Measurements from ENCODE around the gene TEX19.
"Not testable (repeated sequence)": the region's sequence is repeated elsewhere in the genome, so short reads cannot be mapped to it uniquely, and the experiment has no call there.

Gene TEX19

GRCh38 chr17:82378741-82379021 is 19.6 kb downstream of the TEX19 start:
- no peak for DNase-seq

- DNase-seq, result no peak
Observed at GRCh38 chr17:82380860-82381702, 22.0 kb downstream of the TEX19 start.

DNA sequence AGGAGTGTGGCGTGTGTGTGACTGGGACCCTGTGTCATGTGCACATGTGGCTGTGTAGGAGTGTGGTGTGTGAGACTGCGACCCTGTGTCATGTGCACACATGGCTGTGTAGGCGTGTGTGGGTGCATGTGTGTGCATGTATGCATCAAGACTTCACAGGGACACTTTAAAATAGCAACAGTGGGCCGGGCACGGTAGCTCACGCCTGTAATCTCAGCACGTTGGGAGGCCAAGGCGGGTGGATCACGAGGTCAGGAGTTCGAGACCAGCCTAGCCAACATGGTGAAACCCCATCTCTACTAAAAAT is 22.6 kb downstream of the TEX19 start:
- not testable (repeated sequence) for DNase-seq

GRCh38 chr17:82382220-82382932 is 23.3 kb downstream of the TEX19 start:
- not testable (repeated sequence) for DNase-seq

- no peak for DNase-seq
Observed at GRCh38 chr17:82382933-82383255, 23.8 kb downstream of the TEX19 start.

DNA sequence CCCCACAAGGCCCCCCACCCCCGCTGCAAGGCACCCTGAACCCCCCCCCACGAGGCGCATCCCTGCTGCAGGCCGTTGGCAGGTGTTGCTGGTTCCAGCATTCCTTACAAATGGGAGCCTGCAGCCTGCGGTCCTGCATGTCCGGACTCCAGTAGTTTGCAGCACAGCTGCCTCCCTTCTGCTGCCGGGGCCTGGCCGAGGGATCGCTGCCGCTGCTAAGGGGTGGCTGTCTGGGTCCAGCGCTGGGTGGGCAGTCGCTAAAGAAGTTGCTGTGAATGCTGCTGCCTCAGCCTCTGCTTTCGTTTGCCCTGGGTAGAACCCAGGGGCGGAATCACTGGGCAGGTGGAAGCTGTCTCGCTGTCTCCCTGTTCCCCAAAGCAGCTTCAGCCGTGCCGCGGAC is 24.4 kb downstream of the TEX19 start:
- DNase-seq, result no peak

DNA sequence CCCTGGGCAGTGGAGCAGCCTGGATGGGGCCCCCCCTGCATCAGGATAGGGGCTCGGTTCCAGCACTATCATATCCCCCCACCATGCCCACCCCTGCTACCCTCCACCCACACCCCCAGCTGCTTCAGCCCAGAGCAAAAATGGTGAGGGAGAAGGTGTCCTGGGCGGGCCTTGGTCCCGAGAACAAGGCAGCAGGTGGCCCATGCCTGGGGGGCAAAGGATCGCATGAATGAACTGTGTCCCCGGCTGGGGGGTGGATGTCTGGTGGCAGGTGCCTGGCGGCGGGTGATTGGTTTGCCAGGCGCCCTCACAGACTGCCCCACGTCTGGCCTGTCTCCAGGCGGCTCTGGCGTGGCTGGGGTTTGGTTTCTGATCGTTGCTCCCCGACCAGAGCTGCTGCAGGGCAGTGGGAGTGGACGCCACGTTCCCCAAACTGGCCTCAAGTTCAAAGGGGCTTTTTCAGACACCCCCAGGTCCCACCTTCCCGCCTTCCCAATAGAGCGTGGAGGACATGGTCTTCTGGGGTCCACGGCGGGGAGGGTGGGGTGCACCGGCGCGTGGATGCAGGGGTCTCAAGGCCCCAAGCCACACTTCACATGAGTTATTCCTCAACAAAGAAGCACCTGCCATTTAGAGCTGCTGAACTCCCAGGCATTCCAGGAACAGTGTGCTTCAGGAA is 25.1 kb downstream of the TEX19 start:
- no peak for DNase-seq

- no peak for DNase-seq
Observed at GRCh38 chr17:82384730-82385481, 25.9 kb downstream of the TEX19 start.

GRCh38 chr17:82385559-82386254 is 26.7 kb downstream of the TEX19 start:
- no peak for DNase-seq

DNA sequence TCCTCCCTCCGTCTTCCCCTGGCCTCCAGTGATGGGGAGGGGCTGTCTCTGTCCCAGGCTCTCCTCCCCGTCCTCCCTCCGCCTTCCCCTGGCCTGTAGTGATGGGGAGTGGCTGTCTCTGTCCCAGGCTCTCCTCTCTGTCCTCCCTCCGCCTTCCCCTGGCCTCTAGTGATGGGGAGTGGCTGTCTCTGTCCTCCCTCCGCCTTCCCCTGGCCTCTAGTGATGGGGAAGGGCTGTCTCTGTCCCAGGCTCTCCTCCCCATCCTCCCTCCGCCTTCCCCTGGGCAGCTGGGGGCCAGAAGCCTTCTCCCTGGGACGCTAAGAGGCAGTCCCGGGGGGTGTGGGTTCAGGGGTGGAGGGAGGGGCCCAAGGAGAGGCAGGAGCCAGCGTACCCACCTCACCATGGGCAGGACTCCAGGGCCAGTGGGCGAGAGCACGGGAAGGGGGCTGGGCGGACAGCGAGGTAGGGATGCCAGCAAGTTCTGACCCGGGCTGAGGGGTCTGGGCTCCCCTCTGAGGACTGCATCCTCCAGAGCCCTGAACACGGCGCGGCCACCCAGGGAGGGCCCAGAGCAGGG is 27.3 kb downstream of the TEX19 start:
- no peak for DNase-seq

GRCh38 chr17:82386881-82387704 is 28.0 kb downstream of the TEX19 start:
- no peak for DNase-seq

GRCh38 chr17:82387705-82388106 is 28.7 kb downstream of the TEX19 start:
- no peak for DNase-seq

DNA sequence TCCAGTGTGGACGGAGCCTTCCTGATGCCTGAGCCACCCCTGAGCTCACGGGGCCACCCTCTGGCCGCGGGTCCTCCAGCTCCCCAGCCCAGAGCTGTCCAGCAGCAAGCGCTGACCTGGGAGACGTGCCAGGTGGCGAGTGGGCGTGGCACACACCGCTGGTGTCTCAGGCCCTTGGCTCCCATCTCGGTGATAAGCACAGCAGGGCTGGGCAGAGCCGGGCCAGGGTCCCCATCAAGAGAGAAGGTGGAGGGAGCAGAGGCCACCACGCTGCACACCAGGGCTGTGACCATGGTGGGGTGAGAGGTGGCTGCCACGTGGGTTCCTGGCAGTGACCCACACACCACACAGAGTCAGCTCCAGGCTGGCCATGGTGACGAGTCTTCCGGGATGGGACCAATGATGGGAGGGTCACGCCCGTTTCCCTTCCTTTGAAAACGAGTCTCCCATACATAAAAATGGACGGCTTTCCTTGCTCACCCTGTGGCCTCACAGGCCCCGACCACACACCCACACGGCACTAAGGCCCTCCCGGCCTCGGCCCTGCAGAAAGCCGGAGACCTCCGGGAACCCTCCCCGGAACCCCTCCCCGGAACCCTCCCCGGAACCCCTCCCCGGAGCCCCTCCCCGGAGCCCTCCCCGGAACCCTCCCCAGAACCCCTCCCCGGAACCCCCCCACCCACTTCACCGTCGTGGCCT is 29.3 kb downstream of the TEX19 start:
- DNase-seq, result no peak

DNA sequence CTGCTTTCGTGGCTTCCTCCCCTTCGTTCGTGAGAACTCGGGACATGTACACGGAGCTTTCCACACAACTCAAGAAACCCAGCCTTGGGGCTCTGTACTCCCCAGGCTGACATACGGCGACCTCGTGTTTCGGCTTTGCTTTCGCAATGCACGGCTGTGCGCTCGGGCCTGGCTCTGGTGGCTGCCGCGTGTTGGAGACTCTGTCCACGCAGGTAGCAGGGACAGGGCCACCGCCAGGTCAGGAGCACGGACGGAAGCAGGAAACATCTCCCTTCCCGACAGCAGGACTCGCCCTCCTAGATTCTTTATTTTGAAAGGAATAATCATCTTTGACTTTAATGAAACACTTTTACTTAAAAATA is 29.9 kb downstream of the TEX19 start:
- DNase-seq, result no peak

- no peak for DNase-seq
Observed at GRCh38 chr17:82389379-82389778, 30.3 kb downstream of the TEX19 start.

GRCh38 chr17:82390015-82390859 is 31.2 kb downstream of the TEX19 start:
- DNase-seq, result no peak

DNA sequence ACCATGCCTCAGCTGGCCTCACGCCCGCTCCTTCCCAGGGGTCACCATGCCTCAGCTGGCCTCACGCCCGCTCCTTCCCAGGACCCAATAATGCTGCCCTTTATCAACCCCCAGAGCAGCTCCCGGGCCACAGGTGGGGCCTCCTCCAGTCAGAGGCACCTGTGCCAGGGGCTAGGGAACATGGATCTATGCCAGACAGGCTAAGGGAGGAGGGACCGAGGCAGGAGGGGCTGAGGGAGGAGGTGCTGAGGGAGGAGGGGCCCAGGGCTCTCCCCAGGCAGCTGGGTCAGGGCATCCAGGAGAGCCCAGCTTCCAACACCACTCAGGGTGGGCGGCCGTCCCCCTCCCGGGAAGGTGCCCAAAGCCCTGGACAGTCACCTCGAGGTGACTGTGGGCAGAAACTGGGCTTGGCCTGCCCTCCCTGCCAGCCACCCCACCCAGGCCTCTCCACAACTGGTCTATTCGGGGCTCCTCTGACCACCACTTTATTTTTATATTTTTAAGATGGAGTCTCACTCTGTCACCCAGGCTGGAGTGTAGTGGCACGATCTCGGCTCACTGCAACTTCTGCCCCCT is 31.9 kb downstream of the TEX19 start:
- no peak for DNase-seq

- no peak for DNase-seq
Observed at GRCh38 chr17:82391496-82392066, 32.5 kb downstream of the TEX19 start.

- DNase-seq, result no peak
Observed at GRCh38 chr17:82392209-82392920, 33.3 kb downstream of the TEX19 start.
